NCI-H2107 treated with DMSO at 0.1 percent for 48 hours (cell line): Measurements from ENCODE around the gene CKS1B.

ENCODE experiments used
- DNase-seq: peaks from one replicate; lab custom pipeline; 2025; ENCODE audit not compliant: unreplicated experiment; lab: John Stamatoyannopoulos, UW

CKS1B gene

DNA sequence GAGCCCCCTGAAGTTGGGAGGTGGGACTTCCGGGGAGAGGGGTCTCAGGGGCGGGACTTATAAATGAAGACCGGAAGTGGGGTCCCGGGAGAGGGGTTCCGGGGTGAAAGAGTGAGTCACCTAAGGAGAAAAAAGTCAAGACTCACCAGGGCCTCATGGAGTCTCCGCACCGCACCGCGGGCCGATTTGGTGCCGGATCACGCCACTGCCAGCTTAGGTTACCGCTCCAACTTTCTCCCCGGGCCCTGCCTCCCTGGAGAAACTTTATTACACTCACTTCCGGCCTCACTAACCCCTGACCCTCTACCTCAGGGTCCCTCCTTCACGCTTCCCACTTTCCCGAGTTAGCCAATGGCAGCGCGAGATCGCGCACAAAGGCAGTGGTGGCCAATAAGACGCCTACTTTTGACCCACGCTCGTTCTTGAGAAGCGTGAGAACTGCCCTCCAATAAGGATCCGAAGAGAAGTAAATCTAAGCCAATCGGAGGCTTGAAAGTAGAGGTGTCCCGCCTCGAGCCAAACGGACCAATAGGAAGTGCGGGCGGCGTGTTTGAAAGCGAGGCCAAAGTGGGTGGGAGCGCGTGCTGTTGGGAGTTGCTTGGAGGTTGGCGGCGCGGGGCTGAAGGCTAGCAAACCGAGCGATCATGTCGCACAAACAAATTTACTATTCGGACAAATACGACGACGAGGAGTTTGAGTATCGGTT lies at the start of gene CKS1B:
TSS of gene CKS1B (plus strand) at position 580 of the 706 bp plus-strand sequence. CDS start at position 645, 65 bp downstream.
- peak; percentile 100 for DNase-seq

DNA sequence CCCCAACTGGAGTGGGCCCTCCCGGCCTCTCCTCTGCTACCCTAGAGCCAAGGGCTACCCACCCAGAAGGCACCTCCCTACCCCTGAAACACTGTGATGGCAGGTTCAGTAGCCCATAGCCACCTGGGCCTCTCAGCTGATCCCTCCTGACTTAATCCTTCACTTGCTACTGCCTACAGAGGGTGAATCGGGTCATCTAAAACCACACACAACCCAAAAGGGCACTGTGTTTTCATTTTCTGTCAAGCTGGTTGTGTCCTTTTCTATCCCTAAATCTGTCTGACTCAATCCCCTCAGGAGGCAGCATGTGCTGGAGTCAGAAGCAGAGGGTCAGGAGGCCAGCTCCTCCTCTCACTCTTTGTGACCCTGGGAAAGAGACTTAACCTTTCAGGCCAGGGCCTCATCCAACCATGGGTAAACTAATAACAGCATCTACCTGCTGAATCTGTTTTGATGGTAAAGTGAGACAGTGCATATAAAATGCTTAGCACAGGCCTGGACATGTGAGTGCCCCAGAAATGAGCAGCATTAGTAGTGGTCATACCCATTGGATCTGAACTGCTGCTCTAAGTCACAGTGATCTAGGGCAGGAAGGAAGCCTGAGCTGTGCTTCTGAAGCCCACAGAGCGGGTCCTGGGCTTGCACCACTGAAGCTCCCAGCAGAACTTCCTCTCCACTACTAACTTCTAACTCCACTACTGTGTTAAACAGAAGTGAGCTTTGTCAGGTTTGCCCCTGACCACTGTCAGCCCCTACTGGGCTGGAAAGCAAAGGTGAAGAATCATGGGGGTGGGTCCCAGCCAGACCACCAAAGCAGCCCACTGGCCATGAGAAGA lies 48.9 kb upstream of the CKS1B start:
- DNase-seq = no peak

DNA sequence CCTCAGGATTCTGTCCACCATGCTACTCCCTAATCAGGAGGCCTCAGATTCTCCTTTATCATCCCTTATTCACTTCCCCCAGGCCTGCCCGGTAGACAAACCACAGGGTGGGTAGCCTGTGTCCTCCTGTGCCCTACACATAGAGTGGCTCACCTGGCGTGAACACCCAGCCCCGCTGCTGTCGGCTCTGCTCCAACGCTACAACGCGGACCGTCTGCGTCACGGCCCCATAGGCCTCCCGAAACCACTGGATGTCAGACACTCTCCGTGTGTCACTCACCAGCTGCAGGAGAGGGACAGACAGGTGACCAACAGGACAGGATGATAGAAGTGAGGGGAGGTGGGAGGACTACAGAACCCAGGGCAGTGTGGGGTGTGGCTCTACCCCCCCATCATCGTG lies 48.3 kb upstream of the CKS1B start:
- no peak for DNase-seq

DNA sequence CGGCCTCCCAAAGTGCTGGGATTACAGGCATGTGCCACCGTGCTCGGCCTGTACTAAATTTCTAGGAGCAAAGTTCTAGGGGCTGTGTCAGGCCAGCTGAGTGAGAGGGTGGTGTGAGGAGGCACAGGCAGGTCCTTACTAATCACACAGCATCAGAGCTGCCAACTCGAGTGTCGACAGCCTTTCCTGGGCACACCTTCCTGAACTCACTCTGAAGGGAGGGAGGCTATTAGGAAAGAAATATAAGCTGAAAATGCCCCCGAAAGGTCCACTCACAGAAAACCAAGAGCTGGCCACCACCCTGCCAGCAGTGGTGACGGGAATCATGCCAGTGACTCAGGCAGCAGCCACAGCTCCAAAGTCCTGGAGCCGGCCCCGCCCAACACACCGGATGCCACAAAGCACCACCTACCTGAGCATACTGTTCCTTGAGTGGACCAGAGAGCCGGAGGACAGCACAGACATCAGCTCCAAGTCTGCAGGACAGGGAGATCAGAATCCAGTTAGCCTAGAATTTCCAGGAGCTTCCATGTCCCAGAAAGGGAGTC lies 42.5 kb upstream of the CKS1B start:
- DNase-seq = no peak

DNA sequence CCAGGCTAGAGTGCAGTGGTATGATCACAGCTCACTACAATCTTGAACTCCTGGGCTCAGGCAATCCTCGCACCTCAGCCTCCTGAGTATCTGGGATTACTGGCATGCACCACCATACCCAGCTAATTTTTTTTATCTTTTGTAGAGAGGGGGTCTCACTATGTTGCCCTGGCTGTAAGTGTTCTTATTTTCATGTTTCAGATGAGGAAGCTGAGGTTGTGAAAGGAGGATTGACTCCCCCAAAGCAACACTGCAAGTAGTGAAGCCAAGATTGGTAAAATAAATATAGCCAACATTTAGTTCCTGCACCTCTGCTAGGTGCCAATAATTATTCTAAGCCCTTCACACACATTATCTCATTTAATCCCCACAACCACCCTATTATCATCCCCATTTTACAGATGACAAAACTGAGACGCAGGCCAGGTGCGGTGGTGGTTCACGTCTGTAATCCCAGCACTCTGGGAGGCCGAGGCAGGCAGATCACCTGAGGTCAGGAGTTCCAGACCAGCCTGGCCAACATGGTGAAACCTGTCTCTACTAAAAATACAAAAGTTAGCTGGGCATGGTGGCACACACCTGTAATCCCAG lies 40.0 kb upstream of the CKS1B start:
- DNase-seq = no peak

DNA sequence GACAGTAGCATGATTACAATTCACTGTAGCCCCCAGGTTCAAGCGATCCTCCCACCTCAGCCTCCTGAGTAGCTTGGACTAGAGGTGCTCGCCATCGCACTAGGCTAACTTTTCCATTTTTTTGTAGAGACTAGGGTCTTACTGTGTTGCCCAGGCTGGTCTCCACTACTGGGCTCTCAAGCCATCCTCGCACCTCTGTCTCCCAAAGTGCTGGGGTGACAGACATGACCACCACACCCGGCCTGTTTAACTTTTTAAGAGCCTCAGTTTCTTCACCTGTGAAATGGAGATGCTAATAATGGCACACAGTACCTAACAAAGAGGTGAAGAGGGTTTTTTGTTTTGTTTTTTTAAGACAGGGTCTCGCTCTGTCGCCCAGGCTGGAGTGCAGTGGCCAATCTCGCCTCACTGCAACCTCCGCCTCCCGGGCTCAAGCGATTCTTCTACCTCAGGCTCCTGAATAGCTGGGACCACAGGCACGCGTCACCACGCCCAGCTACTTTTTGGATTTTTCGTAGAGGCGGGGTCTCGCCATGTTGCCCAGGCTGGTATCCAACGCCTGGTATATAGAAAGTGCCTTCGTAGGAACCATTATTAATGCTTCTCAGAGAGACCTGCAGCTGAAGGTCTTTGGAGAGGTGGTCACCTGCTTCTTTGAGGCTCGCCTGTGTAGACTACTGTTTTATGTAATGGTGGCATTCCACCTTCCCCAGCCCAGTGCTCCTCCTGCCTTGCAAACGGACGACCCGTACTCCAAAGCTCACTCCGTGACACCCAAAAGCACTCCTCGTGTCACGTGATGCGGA lies 38.5 kb upstream of the CKS1B start:
- DNase-seq = no peak

DNA sequence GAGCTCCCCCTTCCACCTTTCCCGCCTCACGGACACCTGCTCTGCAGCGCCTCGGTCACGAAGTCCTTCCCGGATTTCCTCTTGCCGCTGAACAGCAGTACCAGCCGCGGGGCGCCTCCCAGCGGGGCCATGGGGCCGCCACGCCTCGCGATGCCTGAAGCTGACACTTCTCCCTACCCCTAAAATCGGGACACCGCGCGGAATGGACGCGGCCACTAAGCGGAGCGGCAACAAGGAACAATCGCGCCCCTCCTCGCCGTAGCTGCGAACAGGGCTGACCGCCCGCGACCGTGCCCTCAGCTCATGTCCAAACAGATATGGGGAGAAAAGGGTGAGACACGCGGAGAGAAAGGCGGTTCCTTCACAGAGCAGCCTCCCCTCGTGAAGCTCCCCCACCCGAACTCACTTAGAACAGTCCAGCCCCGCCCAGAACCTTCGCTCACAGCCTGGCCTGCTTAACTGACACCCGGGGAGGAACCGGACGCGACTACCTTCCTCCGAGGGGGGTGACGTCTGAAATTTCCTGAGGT lies 37.9 kb upstream of the CKS1B start, which contains the start of gene PMVK:
TSS of gene PMVK (minus strand) at position 165 of the 530 bp plus-strand sequence. CDS start at position 131, 34 bp downstream.
- DNase-seq = peak; percentile 92

DNA sequence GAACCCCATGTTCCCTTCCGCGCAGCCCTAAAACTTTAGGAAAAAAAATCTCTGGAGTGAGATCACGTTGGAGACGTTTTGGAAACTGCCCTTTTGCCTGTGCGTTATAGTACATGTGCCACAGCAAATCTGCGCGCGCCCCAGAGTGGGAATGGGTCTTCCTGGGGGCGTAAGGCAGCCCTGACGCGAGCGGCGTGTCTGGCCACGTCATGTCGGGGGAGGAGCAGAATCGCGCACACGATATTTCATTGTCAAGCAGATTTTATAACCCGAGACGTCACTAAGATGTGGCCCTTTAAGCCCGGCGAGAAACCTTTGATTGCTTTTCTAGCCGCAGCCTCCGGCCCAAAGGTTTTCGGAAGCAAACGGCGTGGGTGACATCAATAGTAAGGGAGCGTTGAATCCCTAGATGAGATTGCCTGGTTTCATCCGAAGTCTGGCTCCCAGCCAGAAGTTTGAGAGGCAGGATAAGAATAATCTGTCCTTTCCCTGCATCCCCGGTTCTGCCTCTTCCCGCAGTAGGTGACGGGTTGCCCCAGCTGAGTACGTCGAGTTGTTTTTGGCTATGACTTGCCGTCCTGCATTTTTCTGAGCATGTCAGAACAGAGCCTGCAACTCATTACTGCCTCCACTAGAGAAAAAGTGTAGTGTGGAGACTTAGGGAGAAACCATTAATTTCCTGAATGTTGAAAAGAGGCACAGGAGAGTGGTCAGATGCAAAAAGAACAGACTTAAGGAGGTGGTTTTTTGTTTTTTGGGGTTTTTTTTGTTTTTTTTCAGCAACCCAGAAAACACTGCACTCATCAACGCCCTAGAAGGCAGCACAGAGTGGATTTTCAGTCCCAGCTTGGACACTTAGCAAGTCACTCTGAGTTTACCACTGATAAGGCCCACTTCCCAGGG lies 37.1 kb upstream of the CKS1B start:
- peak; percentile 95 for DNase-seq

DNA sequence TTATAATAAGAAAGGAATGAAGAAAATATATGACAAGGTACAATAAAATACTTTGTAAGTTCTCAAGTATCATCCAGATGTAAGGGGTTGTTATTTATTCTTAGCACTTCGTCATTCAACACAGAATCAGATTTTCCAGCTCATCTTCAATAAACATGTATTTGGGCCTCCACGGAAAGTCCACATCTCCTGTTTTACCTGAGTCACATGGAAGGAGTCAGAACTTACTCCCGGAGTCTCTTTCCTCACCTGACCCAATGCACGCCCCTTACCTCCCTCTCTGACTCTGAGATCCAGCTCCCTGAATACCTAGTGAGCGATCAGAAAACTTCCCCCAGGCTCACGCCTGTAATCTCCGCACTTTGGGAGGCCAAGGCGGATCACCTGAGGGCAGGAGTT lies 36.5 kb upstream of the CKS1B start:
- DNase-seq = no peak

DNA sequence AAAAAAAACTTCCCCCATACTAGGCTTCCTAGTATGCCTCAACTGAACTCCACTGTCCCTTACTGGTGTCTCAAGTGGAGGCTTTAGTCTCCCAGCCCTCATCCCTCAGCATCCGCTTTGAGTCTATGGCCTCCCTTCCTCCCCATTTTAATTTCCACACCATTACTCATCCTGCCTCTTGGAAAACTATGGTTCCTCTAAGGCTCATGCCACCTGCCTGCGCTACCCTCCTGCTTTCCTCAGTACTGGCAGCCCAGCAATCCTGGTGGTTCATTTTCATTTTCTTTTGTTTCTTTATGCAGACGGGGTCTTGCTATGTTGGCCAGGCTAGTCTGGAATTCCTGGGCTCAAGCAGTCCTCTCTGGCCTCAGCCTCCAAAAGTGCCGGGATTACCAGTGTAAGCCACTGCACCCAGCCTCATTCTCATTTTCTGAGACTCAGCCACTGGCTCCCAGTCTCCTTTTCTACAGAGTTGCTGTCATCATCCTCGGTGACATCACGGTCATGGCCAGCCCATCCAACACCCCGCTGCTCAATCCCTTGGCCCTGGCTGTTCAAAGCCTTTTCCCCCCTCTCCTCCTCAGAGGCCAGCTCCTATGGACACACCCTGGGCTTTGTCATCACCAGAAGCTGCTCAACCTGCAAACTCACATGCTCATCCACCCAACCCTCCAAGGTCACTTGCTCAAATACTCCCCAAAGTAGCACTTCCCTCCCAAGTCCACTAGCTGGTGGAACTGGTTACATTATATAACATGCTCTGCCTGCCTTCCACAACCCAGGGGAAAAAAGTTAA lies 35.7 kb upstream of the CKS1B start:
- no peak for DNase-seq

DNA sequence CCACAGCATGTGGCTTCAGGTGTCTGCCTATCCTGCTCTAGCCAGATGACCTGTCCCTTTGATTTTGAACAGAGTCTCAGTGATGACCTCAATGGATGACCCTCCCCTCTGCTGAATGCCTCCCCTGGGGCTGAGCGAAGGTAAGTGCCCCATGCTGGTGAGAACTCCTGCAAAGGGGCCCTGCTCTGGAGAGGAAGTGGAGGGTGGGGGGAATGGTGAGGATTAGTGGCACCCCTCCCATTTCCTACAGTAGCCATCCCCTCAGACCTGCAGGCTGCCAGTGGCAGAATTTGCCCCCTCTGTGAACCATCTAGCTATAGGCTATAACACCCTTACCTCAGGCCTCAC lies 34.3 kb upstream of the CKS1B start:
- DNase-seq = no peak

DNA sequence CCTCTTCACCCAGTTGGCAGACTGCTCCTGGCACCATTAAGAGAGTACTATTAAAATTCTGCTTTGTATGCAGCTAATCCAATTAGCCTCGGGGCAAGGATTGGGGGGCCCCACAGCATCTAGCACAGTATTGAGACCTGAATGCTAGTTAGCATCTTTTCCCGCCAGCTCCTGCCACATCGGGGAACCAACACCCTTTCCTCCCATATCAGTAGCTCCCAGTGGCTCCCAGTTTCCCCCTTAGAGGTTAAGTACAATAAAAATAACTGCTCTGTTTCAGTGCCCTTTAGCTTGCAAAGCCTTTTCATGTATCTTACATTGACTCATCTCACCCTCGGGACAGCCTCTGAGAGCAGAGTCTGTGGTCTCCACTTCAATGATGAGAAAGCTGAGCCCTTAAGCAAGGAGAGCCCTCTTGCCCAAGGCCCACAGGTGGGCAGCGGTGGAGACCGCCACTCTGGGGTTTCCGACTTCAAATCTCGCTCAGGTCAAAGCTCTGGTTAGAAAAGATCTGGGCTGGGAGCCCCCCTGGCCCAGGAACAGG lies 33.8 kb upstream of the CKS1B start:
- DNase-seq = no peak

DNA sequence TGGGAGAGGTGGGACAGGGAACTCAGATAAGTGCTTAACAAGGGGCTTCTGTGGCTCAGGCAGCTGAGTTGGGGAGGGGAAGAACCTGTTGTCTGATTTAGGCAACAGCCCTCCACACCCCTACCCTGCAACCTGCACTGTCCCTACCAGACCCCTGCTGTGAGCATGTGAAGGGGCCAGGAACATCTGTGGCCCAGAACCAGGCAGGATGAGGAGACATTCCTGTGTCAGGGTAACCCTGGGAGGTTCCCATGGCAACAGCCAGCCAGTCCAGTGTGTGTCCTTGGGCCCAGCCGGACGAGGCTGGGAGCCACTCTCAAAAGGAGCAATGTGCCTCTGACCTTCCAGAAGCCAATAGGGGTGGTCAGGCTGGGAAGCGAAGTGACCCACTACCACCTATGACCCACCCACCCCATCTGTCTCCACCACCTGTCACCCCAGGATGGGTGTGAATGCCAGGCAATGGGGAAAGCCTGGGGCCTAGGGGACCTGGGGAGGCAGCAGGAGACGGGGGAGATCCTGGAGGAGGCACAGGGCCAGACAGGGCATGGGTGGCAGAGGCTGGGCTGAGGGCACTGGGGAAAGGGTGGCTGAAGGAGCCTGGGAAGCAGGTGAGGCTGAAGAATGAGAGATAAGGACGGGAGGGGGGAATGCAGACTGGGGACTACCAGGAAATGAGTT lies 33.0 kb upstream of the CKS1B start:
- DNase-seq = no peak

DNA sequence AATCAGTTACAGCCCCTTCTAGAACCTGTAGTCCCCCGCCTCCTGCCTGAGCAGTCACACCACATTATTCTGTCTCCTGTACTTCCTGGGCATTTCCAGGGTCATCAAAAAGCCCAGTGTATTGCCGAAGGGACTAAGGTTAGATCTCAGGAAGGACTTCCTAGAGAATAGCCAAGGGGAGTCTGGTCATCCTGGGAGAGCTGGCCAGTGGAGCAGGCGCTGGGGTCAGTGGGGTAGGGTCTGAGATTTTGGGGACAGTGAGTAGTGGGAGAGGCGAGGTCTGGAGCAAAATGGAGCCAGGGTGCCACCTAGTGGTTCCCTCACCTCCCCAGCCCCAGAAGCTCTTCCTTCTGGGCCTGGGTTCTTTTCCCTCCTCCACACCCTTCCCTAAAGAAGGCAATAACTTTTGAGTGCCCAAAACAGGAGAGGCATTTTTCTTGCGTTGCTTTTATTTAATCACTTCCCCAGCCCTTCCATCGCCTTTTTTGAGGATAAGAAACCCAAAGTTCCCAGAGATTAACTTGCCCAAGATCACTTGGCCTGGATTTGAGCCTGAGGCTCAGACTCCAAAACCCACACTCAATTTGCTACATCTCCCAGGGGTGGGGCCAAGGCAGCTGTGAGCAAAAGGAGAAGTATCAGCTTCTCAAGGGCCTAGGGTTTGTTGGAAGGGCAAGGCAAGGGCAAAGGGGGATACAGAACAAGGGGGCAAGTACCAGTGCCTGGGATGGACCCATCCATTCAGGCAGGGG lies 30.7 kb upstream of the CKS1B start:
- no peak for DNase-seq

DNA sequence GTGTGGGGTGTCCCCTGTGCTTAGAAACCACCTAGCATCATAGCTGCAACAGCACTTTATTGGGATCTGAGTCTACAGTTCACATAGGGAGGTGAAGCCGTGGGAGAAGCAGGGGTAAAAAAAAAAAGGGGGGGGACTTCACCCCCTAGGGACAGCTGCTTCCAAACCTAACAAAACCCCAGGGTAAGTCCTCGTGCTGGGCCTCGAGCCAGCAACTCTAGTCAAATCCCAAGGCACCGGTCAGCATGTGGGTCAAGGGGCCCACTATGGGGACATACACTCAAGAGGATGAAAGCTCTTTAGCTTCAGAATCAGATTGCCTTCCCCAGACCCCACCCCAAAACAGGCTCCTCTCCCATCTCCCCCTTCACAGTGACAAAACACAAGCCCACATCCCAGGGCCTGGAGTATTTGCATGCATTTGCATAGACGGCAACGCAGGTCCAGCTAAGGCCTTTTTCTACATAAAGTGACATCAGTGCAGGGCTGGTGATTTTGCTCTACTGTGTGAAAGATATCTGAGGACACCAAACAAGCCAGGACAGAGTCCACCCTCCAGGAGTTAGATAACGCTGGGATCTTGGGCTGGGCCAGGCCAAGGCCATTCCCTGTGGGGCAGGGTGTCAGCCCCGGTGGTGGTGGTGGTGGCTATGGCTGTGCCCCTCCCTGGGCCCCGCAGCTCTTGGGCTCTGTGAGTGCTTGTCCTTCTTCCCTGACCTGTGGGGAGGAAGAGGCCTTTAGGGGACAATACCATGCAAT lies 29.9 kb upstream of the CKS1B start:
- no peak for DNase-seq

DNA sequence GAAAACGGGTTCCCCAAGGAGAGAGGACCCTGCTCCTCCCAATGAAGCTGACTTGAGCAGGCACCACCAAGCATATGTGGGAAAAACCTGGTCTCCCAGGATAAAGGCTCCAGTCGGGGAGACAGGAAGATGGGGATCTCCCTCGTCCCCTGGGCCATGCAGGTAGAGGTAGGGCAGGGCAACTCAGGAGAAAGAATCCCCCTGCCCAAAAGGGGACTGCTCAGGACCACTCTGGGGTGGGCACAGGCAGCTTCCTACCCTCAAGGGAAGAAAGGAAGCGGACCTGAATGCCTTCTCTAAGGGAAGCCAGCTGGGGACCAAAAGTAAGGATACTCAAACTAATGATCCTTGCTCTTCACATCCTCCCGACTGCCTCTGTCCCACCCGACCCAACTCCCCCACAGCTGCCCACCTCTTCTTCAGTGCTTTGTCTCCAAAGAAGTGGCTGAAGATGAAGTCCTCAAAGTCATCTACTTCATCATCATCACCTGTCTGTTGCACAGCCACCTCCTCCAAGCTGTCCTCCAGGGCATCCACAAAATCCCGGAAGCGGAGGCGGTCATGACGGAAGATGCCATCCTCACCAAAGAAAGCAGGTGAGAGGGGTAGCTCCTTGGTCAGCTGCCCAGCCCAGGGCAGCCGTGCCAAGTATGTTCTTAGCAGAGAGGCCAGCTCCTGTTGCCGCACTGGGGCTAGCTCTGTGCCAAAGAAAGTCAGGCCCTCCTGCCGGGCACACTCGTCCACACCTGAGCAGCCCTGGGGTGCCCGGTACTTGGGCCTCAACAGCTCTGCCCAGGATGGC lies 29.1 kb upstream of the CKS1B start:
- DNase-seq = no peak
